ENCODE measurements around the gene BRAF.

Gene BRAF

GRCh38 chr7:140771826-140772225, 152.9 kb downstream of the BRAF start:
- POLR2A ChIA-PET = no interaction called here
- CTCF ChIA-PET = no interaction called here
- Histone ChIP-seq H3K36me3 (ENCODE audit: control insufficient read depth in 2 of 2, insufficient read depth in 1 of 2, low read length in 2 of 2) (peaks cover 0 to 61% of the 10 kb centered on the region in 2 experiments; a peak in 2 of 3 replicates), H3K4me3 (ENCODE audit: low read depth, low read length) (no peak overlapping the region), H3K27ac (ENCODE audit: extremely low read depth, low read depth, low read length) (no peak overlapping the region), H3K4me1 (ENCODE audit: control insufficient read depth, insufficient read depth, low read length) (no peaks in the 10 kb centered on the region), H3K9me3 (ENCODE audit: control insufficient read depth, insufficient read depth, low read depth, low read length) (no peaks in the 10 kb centered on the region)
- no peak for TF ChIP-seq ZNF223 (tag by site-specific recombination; IDR thresholded peaks at IDR 0.05)
- TF ChIP-seq ZNF132 (tag by site-specific recombination; IDR thresholded peaks at IDR 0.05; ENCODE audit: borderline replicate concordance) = no peak
- no peak for TF ChIP-seq ZBTB6 (tag by site-specific recombination; IDR thresholded peaks at IDR 0.05)
- no peak for TF ChIP-seq ZNF585B (tag by site-specific recombination; IDR thresholded peaks at IDR 0.05)
- no peak for TF ChIP-seq KLF7 (tag by site-specific recombination; IDR thresholded peaks at IDR 0.05; ENCODE audit: borderline replicate concordance)
- TF ChIP-seq TSHZ1 (tag by site-specific recombination; IDR thresholded peaks at IDR 0.05; ENCODE audit: borderline replicate concordance) = no peak
- no peak for TF ChIP-seq ZNF16 (tag by site-specific recombination; IDR thresholded peaks at IDR 0.05; ENCODE audit: low read depth)

GRCh38 chr7:140769852-140770251, 154.9 kb downstream of the BRAF start:
- TF ChIP-seq ZNF610 (tag by site-specific recombination; IDR thresholded peaks at IDR 0.05; ENCODE audit: borderline replicate concordance) = no peak
- no peaks in the 10 kb centered on the region for H3K9me3 ChIP-seq (ENCODE audit: control insufficient read depth, insufficient read depth, low read depth, low read length)
- H3K36me3 ChIP-seq (ENCODE audit: control insufficient read depth in 2 of 2, insufficient read depth in 1 of 2, low read length in 2 of 2) = peaks cover 0 to 46% of the 10 kb centered on the region in 2 experiments; a peak in 2 of 3 replicates
- H3K27ac ChIP-seq (ENCODE audit: extremely low read depth, low read depth, low read length) = no peak overlapping the region
- ChIA-PET CTCF (interaction anchor here (0.7 to 1.1 kb wide), 3 partner anchors 24 to 214 kb away, joined by 3 to 4 read pairs (median 3); no protein-coding TSS in a partner anchor), POLR2A (no interaction called here)
- no peaks in the 10 kb centered on the region for H3K4me1 ChIP-seq (ENCODE audit: control insufficient read depth, insufficient read depth, low read length)
- H3K4me3 ChIP-seq (ENCODE audit: low read depth, low read length) = no peak overlapping the region

GRCh38 chr7:140767418-140767817, 157.3 kb downstream of the BRAF start:
- H3K27ac ChIP-seq (ENCODE audit: extremely low read depth, low read depth, low read length) = no peak overlapping the region
- ChIA-PET POLR2A (no interaction called here), CTCF (no interaction called here)
- no peaks in the 10 kb centered on the region for H3K9me3 ChIP-seq (ENCODE audit: control insufficient read depth, insufficient read depth, low read depth, low read length)
- peaks cover 0 to 24% of the 10 kb centered on the region in 2 experiments; a peak in 2 of 3 replicates for H3K36me3 ChIP-seq (ENCODE audit: control insufficient read depth in 2 of 2, insufficient read depth in 1 of 2, low read length in 2 of 2)
- H3K4me3 ChIP-seq (ENCODE audit: low read depth, low read length) = no peak overlapping the region
- H3K4me1 ChIP-seq (ENCODE audit: control insufficient read depth, insufficient read depth, low read length) = no peaks in the 10 kb centered on the region
- TF ChIP-seq ZNF704 (tag by site-specific recombination; IDR thresholded peaks at IDR 0.05) = no peak
- no peak for TF ChIP-seq ZNF843 (tag by site-specific recombination; IDR thresholded peaks at IDR 0.05)
- no peak for TF ChIP-seq ZNF140 (tag by site-specific recombination; IDR thresholded peaks at IDR 0.05)
- no peak for TF ChIP-seq ZBTB48 (tag by site-specific recombination; IDR thresholded peaks at IDR 0.05)
- TF ChIP-seq ZNF645 (tag by site-specific recombination; IDR thresholded peaks at IDR 0.05) = no peak
- no peak for TF ChIP-seq ZNF341 (tag by site-specific recombination; IDR thresholded peaks at IDR 0.05; ENCODE audit: low read depth)
- TF ChIP-seq CTCF (tag by site-specific recombination; IDR thresholded peaks at IDR 0.05) = no peak
- TF ChIP-seq MYNN (tag by site-specific recombination; IDR thresholded peaks at IDR 0.05; ENCODE audit: borderline replicate concordance) = no peak
- TF ChIP-seq ZFP3 (tag by site-specific recombination; IDR thresholded peaks at IDR 0.05; ENCODE audit: low read depth) = no peak
- no peak for TF ChIP-seq ZNF121 (tag by site-specific recombination; IDR thresholded peaks at IDR 0.05)
- TF ChIP-seq ZNF366 (tag by site-specific recombination; conservative IDR thresholded peaks at IDR 0.05) = no peak
- no peak for TF ChIP-seq ZNF549 (tag by site-specific recombination; IDR thresholded peaks at IDR 0.05)
- no peak for TF ChIP-seq ZBTB8A (tag by site-specific recombination; IDR thresholded peaks at IDR 0.05)
- TF ChIP-seq TCF7L2 (IDR thresholded peaks at IDR 0.05; ENCODE audit: borderline replicate concordance, low read depth, low read length) = no peak

All from HEK293 (cell line).